NCI-H2196 (cell line): ENCODE results near the gene HAO1.
A peak's percentile ranks its signal among the peaks of the same experiment; 100 is the strongest.

Experiments used
- DNase-seq: peaks from one replicate; lab custom pipeline; 2025; ENCODE audit not compliant: unreplicated experiment; lab: John Stamatoyannopoulos, UW

The HAO1 gene

GRCh38 chr20:7930343-7930742 lies 9.9 kb downstream of the HAO1 start:
- DNase-seq: no peak

- DNase-seq: peak; percentile 5
Measured at GRCh38 chr20:7926767-7927166, 13.5 kb downstream of the HAO1 start.

- no peak for DNase-seq
Measured at GRCh38 chr20:7926323-7926722, 13.9 kb downstream of the HAO1 start.

GRCh38 chr20:7924692-7925091 lies 15.6 kb downstream of the HAO1 start:
- DNase-seq: no peak

GRCh38 chr20:7916648-7917047 lies 23.6 kb downstream of the HAO1 start:
- DNase-seq: no peak

GRCh38 chr20:7912551-7912950 lies 27.7 kb downstream of the HAO1 start:
- DNase-seq: no peak

GRCh38 chr20:7911586-7912330 lies 28.5 kb downstream of the HAO1 start:
- DNase-seq: no peak

GRCh38 chr20:7908905-7909304 lies 31.4 kb downstream of the HAO1 start:
- DNase-seq: no peak

GRCh38 chr20:7903429-7903828 lies 36.8 kb downstream of the HAO1 start:
- no peak for DNase-seq

- no peak for DNase-seq
Measured at GRCh38 chr20:7902879-7903278, 37.4 kb downstream of the HAO1 start.

GRCh38 chr20:7897781-7898364 lies 42.4 kb downstream of the HAO1 start:
- no peak for DNase-seq

GRCh38 chr20:7893014-7893730 lies 47.1 kb downstream of the HAO1 start:
- no peak for DNase-seq

- DNase-seq: no peak
Measured at GRCh38 chr20:7891705-7892104, 48.6 kb downstream of the HAO1 start.

GRCh38 chr20:7889736-7890135 lies 50.5 kb downstream of the HAO1 start:
- no peak for DNase-seq

GRCh38 chr20:7883741-7884140 lies 56.5 kb downstream of the HAO1 start:
- DNase-seq: no peak

GRCh38 chr20:7883309-7883708 lies 56.9 kb downstream of the HAO1 start:
- DNase-seq: no peak

GRCh38 chr20:7882076-7882475 lies 58.2 kb downstream of the HAO1 start:
- no peak for DNase-seq

- DNase-seq: no peak
Measured at GRCh38 chr20:7881551-7881950, 58.7 kb downstream of the HAO1 start.

- no peak for DNase-seq
Measured at GRCh38 chr20:7879883-7880282, 60.4 kb downstream of the HAO1 start.

- DNase-seq: no peak
Measured at GRCh38 chr20:7868108-7868507, 72.2 kb downstream of the HAO1 start.

GRCh38 chr20:7866285-7866684 lies 74.0 kb downstream of the HAO1 start:
- DNase-seq: no peak

GRCh38 chr20:7859356-7859802 lies 80.9 kb downstream of the HAO1 start:
- peak; percentile 56 for DNase-seq
